NCI-H1105 treated with DMSO at 0.1 percent for 48 hours (cell line): ENCODE measurements around the gene ITPR3.
"Not testable (repeated sequence)": the region's sequence is repeated elsewhere in the genome, so short reads cannot be mapped to it uniquely, and the experiment has no call there.

Source experiments
- DNase-seq: peaks from one replicate; lab custom pipeline; 2025; lab: John Stamatoyannopoulos, UW

Gene ITPR3

GRCh38 chr6:33591424-33592032 lies 29.6 kb upstream of the ITPR3 start:
- DNase-seq, result no peak

GRCh38 chr6:33592280-33592594 lies 28.9 kb upstream of the ITPR3 start:
- no peak for DNase-seq

GRCh38 chr6:33592595-33593413 lies 28.3 kb upstream of the ITPR3 start:
- DNase-seq, result no peak

GRCh38 chr6:33593414-33593727 lies 27.8 kb upstream of the ITPR3 start:
- DNase-seq, result no peak

GRCh38 chr6:33595001-33595846 lies 25.9 kb upstream of the ITPR3 start:
- DNase-seq, result no peak

GRCh38 chr6:33596894-33597293 lies 24.2 kb upstream of the ITPR3 start:
- not testable (repeated sequence) for DNase-seq

- DNase-seq, result no peak
Observed at GRCh38 chr6:33597551-33598322, 23.4 kb upstream of the ITPR3 start.

GRCh38 chr6:33599413-33599938 lies 21.6 kb upstream of the ITPR3 start:
- DNase-seq, result no peak

GRCh38 chr6:33600761-33601160 lies 20.4 kb upstream of the ITPR3 start:
- no peak for DNase-seq

- no peak for DNase-seq
Observed at GRCh38 chr6:33602180-33602579, 18.9 kb upstream of the ITPR3 start.

- no peak for DNase-seq
Observed at GRCh38 chr6:33604941-33605854, 15.9 kb upstream of the ITPR3 start.

GRCh38 chr6:33606642-33607041 lies 14.5 kb upstream of the ITPR3 start:
- DNase-seq, result no peak

- DNase-seq, result no peak
Observed at GRCh38 chr6:33607126-33607783, 13.9 kb upstream of the ITPR3 start.

GRCh38 chr6:33607784-33608161 lies 13.3 kb upstream of the ITPR3 start:
- DNase-seq, result no peak

- no peak for DNase-seq
Observed at GRCh38 chr6:33609019-33609418, 12.1 kb upstream of the ITPR3 start.

- no peak for DNase-seq
Observed at GRCh38 chr6:33609528-33609927, 11.6 kb upstream of the ITPR3 start.

- DNase-seq, result no peak
Observed at GRCh38 chr6:33610067-33610466, 11.1 kb upstream of the ITPR3 start.

- DNase-seq, result no peak
Observed at GRCh38 chr6:33610779-33611732, 10.1 kb upstream of the ITPR3 start.

GRCh38 chr6:33613146-33613794 lies 7.9 kb upstream of the ITPR3 start:
- DNase-seq, result no peak
